Activated CD8-positive, alpha-beta memory T cell treated with anti-CD3 and anti-CD28 coated beads for 36 hours (primary cell): ENCODE results near the gene ADAM22. TPM values are rescaled to one million over a fixed set of nuclear protein-coding genes. Genes with fewer than 3 reads are reported as not detected.

Source experiments
- CTCF ChIA-PET: fragments of 350-600 bp; sonication (Branson Sonifier 250); formaldehyde crosslinking; loops from one replicate; lab custom pipeline; 2021; ENCODE audit warnings: antibody characterized with exemption; lab: Charles Lee
- POLR2A ChIA-PET: fragments of 350-600 bp; sonication (Branson Sonifier 250); formaldehyde crosslinking; loops from one replicate; lab custom pipeline; 2021; ENCODE audit warnings: antibody characterized with exemption; lab: Charles Lee
- total RNA-seq, 2 experiments: library from RNA; stranded (reverse); gene quantifications; one replicate each; pipeline ENCODE4 v1.2.3, GENCODE V29; 2021

Gene ADAM22
- total RNA-seq, 2 experiments from 2014 or later = 4.8 to 6.0 TPM

DNA sequence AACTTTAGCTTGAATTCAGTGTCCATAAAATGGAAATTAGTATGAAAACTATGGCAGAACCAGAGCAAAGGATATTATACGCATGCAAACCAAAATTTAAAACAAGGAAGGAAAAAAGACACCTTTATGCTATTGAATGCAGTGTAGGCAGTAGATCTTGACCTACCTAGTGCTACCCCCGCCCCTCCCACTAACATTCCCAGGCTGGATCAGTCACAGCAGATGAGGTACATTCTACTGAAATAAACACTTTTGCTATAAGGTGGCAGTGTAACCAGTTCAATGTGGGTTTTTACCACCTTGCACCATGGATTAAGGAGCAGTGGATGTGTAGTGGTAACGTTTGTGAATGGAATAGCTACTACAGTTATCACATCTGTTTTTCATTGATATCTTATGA lies 257.9 kb downstream of the ADAM22 start:
- CTCF ChIA-PET = no interaction called here
- POLR2A ChIA-PET = no interaction called here

DNA sequence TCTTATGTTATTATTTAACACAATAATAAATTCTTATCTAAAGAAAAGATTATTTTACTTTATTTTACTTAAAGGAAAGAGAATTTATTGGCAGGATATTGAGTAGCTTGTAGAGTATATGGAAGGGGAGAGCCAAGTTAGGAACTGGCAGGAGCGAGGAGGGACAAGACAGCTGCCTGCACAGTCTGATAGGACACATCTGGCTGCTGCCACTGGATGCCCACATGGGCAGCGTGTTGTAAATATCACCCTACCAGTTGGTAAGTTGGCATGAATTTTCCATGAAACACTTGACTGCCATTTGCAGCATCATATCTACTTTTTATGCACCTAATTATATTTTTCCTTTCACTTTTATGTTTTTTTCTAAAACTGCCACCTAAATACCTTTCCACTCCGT lies 266.2 kb downstream of the ADAM22 start:
- CTCF ChIA-PET = no interaction called here
- POLR2A ChIA-PET = no interaction called here

- ChIA-PET POLR2A (no interaction called here), CTCF (no interaction called here)
These were observed 266.7 kb downstream of the ADAM22 start for GRCh38 chr7:88200789-88201188.

DNA sequence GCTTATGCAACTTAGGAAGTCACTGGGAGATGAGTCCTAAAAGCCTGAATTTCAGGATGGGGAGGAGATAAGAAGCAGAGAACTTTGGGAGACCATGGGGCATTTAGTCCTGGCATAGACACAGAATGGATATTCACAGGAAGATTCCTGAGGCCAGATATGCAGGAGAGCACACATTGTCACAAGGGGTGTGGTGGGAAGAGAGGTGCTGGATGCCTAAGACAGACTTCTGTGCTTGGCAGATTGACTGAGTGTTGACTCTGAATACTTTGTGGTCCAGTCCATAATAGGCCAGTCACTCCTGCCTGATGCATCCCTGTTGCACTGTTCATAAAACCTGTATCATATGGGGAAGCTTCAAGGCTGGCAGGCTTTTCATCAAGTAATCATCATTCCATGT lies 267.3 kb downstream of the ADAM22 start:
- POLR2A ChIA-PET = no interaction called here
- CTCF ChIA-PET = no interaction called here

GRCh38 chr7:88202278-88202677 lies 268.2 kb downstream of the ADAM22 start:
- CTCF ChIA-PET = interaction anchor here (1.1 kb wide), 1 partner anchor 12 kb away, joined by 3 read pairs; no protein-coding TSS in a partner anchor
- POLR2A ChIA-PET = no interaction called here

DNA sequence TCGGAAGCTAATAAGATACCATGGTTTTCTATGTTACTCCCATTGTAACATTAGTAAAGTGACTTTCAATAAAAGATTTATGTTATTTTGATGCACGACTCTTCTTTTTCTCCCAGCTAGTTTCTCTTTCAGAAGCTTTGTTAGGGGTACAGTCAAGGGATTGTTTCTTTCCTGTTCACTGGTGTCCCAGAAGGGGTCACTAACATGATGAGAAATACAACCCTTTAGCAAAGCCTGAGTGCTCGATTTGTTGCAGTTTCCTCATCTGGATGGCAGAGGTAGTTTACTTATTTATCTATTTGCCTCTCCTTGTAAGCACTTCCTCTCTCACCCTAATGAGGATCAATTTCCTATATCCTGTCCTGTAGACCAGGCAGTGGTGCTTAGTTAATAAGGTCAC lies 268.7 kb downstream of the ADAM22 start:
- ChIA-PET POLR2A (no interaction called here), CTCF (interaction anchor here (1.1 kb wide), 1 partner anchor 12 kb away, joined by 3 read pairs; no protein-coding TSS in a partner anchor)

DNA sequence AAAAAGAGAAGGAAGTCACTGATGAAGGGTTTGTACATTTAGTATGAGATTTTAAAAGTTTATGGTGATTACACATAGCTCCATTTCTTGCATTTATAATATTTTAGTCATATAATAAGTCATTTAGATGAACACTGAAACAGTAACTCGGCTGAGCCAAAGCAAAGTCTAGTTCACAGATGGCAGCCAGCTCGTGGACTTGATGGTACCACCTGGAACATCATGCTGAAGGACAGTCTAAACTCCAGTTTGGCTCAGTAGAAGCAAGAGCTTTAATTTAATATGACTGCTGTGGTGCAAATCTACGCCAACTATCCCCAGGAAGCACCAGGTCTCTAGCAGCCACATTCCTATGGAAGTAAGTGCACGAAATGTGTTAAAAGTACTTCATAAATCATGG lies 269.4 kb downstream of the ADAM22 start:
- ChIA-PET CTCF (interaction anchor here (1.1 kb wide), 1 partner anchor 11 kb away, joined by 3 read pairs; no protein-coding TSS in a partner anchor), POLR2A (no interaction called here)

GRCh38 chr7:88204525-88205110 lies 270.6 kb downstream of the ADAM22 start:
- POLR2A ChIA-PET = no interaction called here

GRCh38 chr7:88205179-88205578 lies 271.1 kb downstream of the ADAM22 start:
- ChIA-PET POLR2A (no interaction called here), CTCF (no interaction called here)

More at GRCh38 chr7:88204525-88205110, 270.6 kb downstream of the ADAM22 start:
- CTCF ChIA-PET = no interaction called here

- ChIA-PET CTCF (no interaction called here), POLR2A (no interaction called here)
These were observed 272.2 kb downstream of the ADAM22 start for GRCh38 chr7:88206254-88206653.

DNA sequence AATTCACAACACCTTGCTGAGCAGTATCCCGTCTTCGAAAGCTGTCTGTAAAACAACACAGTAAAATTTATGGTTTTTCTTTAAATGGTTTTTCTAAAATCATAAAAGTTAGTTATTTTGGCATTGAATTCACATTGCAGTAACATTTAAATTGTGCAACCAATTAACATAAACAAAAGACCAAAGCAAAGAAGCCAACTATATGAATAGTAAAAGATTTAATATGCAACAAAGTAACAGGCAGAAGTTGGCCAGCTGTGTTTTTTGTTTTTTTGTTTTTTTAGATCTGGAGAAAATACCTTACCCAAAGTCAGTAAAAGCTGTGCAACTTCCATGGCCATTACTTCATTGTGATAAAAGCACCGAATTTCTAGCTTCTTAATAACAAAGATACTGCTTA lies 274.5 kb downstream of the ADAM22 start:
- ChIA-PET POLR2A (no interaction called here), CTCF (no interaction called here)

- ChIA-PET CTCF (interaction anchor here (1.0 kb wide), 1 partner anchor 327 kb away, joined by 4 read pairs; no protein-coding TSS in a partner anchor), POLR2A (no interaction called here)
These were observed 278.9 kb downstream of the ADAM22 start for GRCh38 chr7:88212918-88213317.

DNA sequence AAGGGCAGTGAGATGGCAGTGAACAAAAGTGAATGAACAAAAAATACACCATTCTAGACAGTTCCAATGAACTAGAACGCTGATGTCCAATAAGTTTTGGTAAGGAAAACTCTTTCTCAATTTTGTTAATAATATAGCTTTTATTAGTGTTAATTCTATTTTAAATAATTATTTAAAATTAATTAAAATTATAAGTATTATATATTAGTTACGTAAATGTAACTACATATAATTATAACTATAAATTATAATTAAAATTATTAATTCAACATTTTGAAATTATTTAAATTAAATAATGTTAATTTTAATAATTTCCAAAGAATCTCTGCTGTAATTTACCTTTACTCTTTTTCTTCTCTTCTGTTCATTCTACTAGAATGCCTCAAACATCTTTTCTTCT lies 280.4 kb downstream of the ADAM22 start:
- ChIA-PET POLR2A (no interaction called here), CTCF (interaction anchor here (1.2 kb wide), 1 partner anchor 12 kb away, joined by 3 read pairs; no protein-coding TSS in a partner anchor)

GRCh38 chr7:88215295-88215694 lies 281.2 kb downstream of the ADAM22 start:
- CTCF ChIA-PET = interaction anchor here (1.2 kb wide), 1 partner anchor 13 kb away, joined by 3 read pairs; no protein-coding TSS in a partner anchor
- POLR2A ChIA-PET = no interaction called here

- ChIA-PET POLR2A (no interaction called here), CTCF (no interaction called here)
These were observed 282.2 kb downstream of the ADAM22 start for GRCh38 chr7:88216276-88216675.

DNA sequence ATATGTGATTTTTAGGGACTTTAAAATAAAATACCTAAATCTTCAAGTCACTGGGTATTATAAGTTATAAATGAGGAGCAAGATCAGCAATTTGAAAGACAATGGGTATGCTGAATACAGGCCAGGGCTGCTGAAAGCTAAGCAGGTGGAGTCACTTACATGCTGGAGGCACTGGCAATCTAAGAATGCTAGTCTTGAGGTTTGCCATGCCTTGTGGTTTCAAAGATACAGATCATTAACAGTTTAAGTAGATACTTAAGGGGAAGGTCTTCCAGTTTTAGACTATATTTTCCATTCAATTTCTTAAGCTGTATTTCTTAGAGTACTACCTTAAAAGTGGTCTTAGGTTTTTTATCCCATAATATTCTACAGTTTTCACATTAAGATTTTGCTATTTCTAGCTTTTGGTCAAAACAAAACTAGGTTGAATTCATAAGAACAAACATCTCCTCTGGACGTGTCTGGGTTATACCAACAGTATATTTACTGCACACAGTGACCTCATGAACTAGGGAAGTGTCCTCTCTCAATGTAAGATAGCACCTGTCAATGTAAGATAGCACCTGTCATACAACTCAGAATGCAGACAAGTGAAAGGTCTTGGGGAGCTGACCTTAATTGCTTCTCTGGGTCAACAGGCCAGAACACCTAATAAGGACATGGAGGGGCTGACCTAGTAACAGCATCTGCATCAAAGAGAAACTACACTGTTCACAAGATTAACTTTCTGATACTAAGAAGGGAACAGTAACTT lies 283.8 kb downstream of the ADAM22 start:
- ChIA-PET CTCF (interaction anchor here (1.4 kb wide), 1 partner anchor 284 kb away, joined by 3 read pairs; the partner anchor contains the start of gene ADAM22), POLR2A (no interaction called here)

- ChIA-PET CTCF (no interaction called here), POLR2A (no interaction called here)
These were observed 284.3 kb downstream of the ADAM22 start for GRCh38 chr7:88218429-88218745.

DNA sequence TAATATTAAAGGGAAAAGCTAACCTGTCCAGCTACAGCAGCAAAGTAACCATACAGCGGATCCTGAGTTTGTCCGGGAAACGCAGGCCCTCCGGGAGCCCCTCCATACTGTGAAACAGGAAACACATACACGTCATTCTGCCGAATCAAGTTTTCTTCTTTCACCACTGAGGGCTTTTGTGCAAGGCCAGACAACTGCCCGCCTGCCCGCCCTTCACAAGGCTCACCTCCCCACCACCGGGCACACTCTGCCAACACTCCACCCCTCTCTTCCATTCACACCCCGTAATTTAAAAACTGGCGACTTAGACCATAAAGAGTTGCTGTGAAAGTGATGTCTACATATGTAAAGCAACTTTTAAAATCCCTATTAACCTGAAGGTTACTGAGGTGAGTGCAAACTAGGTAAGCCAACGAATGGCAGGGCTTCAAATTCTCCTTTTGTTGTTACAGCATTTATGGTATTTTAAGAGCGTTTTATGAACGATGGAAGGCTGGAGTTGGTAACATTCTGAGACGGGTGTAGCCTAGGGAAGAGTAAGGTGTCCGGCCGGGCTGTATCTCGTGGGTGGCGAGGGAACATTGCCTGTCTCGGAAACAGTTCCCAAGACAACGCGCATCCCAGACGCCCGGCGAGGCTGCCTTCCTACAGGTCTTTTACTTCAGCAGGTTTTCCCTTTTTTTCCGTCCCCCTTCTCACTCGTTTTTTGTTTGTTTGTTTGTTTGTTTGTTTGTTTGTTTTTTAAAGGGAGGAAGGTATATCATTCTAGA lies 285.0 kb downstream of the ADAM22 start:
- POLR2A ChIA-PET = no interaction called here
- CTCF ChIA-PET = no interaction called here

DNA sequence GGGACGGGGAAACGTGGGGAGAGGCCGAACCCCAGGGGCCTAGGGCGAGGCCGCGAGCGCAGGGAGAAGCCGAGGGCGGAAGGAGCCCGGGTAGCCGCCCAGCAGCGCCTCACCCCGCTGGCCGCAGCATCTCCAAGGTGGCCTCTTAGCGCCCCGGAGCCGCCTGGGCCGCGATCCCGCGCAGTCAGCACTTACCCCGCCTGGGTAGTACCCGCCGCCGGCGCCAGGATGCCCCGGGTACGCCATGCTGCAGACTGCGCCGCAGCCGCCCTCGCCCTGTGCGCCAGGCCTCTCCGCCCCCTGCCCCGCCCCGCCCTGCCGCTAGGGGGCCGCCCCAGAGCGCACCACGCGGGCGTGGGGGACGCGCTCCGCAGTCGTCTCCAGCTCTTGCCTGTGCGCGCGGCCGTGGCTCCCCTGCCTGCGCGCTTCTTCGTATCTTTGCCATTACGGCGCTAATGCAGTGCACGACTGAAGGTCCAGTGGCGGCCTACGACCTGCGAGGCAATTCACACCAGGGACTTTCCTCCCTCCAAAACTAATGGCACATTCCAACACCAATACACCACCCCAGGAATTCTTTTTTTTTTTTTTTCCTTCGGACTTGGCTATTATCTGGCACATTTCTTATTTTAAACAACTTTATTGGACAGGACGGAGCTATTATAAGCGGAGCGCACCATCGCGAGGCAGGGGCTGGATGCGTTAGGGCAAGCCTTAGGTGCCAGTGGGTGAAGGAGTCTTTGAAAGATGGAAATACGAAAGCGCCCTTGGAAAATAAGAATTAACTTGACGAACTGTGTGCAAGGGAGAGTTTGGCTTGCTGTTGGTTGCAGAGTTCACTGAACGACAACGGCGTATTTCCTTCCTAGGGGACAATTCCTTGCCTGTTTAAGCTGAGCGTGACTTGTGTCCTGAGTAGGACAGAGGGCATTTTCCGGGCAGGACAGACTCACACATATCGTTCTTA lies 286.0 kb downstream of the ADAM22 start, which contains the start of gene SRI:
Gene SRI (minus strand): TSS at position 258 of the 967 bp plus-strand sequence. CDS start 12 bp downstream, at position 246.
- ChIA-PET POLR2A (interaction anchor here (0.7 kb wide), 1 partner anchor 1968 kb away, joined by 4 read pairs; no protein-coding TSS in a partner anchor), CTCF (interaction anchor here (0.6 to 1.4 kb wide), 2 partner anchors 23 to 1502 kb away, joined by 3 to 4 read pairs; no protein-coding TSS in a partner anchor)
